ENCODE results near the gene ITGAD.

DNA sequence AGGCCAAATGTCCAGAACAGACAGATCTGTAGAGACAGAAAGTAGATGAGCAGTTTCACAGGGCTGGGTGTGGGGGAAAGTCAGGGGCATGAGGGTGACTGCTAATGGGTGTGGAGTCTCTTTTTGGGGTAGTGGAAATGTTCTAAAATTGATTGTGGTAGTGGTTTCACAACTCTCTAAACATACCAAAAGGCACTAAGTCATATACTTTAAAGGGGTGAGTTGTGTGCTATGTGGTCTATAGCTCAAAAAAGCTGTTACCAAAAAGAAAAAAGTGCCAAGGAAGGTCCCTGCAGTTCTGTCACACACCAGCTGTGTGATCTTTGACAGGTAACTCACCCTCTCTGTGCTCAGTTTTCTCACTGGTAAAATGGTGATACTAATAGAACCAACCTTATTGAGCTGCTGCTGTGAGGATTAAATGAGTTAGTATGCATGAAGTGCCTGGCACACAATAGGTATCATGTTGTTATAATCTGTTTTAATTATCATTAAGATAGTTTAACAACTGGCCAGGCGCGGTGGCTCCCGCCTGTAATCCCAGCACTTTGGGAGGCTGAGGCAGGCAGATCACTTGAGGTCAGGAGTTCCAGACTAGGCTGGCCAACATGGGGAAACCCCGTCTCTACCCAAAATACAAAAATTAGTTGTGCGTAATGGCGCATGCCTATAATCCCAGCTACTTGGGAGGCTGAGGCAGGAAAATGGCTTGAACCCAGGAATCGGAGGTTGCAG lies 27.8 kb upstream of the ITGAD start:
- TF ChIP-seq, protein P1, sequence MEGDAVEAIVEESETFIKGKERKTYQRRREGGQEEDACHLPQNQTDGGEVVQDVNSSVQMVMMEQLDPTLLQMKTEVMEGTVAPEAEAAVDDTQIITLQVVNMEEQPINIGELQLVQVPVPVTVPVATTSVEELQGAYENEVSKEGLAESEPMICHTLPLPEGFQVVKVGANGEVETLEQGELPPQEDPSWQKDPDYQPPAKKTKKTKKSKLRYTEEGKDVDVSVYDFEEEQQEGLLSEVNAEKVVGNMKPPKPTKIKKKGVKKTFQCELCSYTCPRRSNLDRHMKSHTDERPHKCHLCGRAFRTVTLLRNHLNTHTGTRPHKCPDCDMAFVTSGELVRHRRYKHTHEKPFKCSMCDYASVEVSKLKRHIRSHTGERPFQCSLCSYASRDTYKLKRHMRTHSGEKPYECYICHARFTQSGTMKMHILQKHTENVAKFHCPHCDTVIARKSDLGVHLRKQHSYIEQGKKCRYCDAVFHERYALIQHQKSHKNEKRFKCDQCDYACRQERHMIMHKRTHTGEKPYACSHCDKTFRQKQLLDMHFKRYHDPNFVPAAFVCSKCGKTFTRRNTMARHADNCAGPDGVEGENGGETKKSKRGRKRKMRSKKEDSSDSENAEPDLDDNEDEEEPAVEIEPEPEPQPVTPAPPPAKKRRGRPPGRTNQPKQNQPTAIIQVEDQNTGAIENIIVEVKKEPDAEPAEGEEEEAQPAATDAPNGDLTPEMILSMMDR (conservative IDR thresholded peaks at IDR 0.05; ENCODE audit: low read depth, low read length) = no peak
- no peak for TF ChIP-seq EZH2 (IDR thresholded peaks at IDR 0.05; ENCODE audit: borderline replicate concordance, low read depth, low read length, poor library complexity, severe bottlenecking)

Data from A673 (cell line).